GM11168 (cell line): ENCODE results near the gene DNAJC5G.
"Not testable (repeated sequence)": the region's sequence is repeated elsewhere in the genome, so short reads cannot be mapped to it uniquely, and the experiment has no call there.

Experiments used
- in situ Hi-C: fragments of 300-500 bp; cut with MboI; formaldehyde crosslinking; loops from one replicate; pipeline ENCODE4 v1.12.0; 2022; ENCODE audit warnings: low sequenced_read_pairs; ENCODE audit not compliant: unreplicated experiment

DNAJC5G gene

GRCh38 chr2:27272537-27273522 is 2.4 kb upstream of the DNAJC5G start:
- in situ Hi-C loops = not testable (repeated sequence)

- in situ Hi-C loops = no loop called here
These were observed 2.8 kb downstream of the DNAJC5G start for GRCh38 chr2:27278010-27278409.

DNA sequence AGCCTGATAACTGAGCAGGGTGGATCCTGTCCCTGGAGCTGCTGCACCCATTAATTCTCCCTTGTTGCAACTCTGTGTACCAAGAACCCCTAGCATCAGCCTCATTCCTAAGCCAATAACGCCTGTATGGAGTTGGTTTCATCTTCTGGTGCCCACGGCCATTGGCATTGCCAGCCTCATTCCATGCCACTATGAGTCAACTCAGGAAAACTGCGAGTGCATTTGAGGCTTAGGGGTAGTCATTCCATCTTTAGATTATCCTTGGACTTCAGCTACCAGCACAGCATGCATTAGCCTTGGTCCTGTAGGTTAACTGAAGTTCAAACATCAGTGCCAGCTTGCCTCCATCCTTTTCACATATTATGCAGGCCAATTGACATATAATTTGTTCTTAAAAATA is 5.6 kb downstream of the DNAJC5G start:
- in situ Hi-C loops = no loop called here

DNA sequence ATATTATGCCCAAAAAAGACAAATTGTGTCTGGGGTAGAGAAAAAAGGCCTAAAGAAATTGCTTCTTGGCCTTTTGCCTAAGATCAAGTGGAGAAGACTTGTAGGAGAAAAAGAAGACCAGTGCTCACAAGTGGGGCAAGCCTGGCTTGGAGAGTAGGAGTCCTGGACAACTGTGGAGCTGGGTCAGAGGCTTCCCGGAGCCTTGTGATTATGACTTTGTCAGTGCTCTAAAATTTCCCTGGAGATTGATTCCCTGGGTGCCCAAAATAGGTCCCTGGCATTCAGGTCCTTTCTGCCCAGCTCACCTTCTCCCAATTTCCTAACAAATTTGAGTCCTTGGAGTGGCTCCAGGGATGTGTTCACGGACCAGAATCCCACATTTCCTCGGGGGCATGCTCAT is 6.2 kb downstream of the DNAJC5G start:
- in situ Hi-C loops = no loop called here

GRCh38 chr2:27281855-27282559 is 6.8 kb downstream of the DNAJC5G start, which contains the start of gene TRIM54:
Gene TRIM54 (plus strand): TSS chr2:27282429. CDS start chr2:27282732, 303 bp downstream.
- in situ Hi-C loops = no loop called here

- in situ Hi-C loops = no loop called here
These were observed 7.7 kb downstream of the DNAJC5G start for GRCh38 chr2:27282892-27283291.

GRCh38 chr2:27284996-27285395 is 9.8 kb downstream of the DNAJC5G start:
- in situ Hi-C loops = no loop called here

GRCh38 chr2:27285481-27285880 is 10.2 kb downstream of the DNAJC5G start:
- in situ Hi-C loops = no loop called here

DNA sequence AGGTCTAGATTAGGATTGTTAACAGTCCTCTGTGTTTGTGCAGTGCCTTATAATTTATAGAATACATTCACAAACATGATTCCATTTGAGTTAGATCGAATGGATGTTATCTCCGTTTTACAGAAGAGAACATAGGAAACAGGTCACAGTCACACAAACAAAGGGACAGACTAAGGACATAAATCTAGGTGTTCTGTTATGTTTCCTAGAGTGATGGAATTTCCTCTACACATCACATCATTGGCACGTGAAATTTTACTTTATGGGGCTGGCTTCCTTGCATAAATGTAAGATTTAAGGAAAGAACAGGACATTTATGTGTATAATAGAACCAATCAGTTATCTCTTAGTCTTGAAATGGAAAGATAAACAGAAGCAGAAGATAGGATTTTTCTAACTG is 13.4 kb downstream of the DNAJC5G start:
- in situ Hi-C loops = no loop called here

DNA sequence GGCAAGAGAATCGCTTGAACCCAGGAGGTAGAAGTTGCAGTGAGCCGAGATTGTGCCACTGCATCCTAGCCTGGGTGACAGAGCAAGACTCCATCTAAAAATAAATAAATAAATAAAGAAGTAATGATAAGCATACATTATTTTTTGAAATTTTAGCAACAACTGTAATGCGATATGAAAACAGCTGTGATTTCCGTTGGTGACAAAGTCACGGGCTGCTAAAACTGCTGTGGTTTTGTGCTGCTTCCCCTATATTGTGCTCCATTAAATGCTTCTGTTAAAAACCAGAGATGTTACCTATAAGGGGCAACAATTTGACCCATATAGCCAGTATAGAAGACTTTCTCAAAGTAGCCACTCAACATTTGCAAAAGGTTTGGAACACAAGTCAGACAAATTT is 15.3 kb downstream of the DNAJC5G start:
- in situ Hi-C loops = no loop called here

DNA sequence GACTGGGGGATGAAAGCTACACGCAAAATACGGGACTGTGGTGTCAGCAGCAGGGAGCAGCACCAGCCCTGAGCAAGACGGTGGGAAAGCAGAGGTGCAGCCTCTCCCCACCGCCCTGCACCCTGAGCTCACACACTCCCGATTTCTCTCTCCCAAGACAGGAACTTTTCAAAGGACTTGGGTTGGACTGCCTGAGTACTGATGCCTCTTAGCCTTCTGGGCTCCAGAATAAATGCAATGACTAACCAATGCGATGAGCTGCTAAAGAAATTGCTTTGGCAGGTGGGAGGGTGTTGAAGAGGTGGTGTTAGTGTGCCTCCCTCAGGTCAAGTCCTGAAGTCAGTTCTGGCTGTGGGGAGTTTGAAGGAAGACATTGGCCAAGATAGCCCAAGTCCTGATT is 16.6 kb downstream of the DNAJC5G start:
- in situ Hi-C loops = no loop called here

DNA sequence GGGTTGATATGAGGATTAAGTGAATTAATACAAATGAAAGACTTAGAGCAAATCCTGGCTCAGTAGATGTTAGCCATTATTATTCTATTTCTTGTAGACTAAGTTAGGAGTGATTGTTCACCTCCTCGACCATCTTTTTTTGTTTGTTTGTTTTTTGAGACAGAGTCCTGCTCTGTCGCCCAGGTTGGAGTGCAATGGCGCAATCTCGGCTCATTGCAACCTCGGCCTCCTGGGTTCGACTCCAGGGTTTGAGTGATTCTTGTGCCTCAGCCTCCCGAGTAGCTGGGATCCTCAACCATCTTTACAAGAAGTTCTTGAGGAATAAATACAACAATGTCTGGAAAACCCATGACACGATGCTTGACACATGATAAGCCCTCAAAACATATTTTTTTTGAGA is 19.7 kb downstream of the DNAJC5G start:
- in situ Hi-C loops = no loop called here

- in situ Hi-C loops = no loop called here
These were observed 21.2 kb downstream of the DNAJC5G start for GRCh38 chr2:27296481-27296880.

DNA sequence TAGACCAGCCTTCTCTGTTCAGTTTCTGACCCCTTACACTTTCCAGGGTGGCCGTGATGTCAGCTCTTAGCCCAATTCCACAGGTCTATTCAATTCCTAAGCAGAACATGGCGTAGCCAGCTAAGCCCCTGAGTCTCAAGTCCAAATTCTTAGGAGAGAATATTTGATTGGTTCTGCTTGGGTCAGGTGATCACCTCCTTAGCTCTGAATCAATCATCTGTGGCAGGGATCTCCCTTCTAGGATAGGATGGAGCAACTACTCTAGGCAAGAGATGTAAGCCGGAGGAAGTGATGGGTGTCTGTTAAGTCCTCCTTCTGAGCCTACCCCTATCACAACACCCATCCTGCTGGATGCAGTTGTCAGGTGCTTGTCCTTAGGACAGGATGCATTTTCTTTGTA is 22.0 kb downstream of the DNAJC5G start:
- in situ Hi-C loops = no loop called here

- in situ Hi-C loops = no loop called here
These were observed 23.3 kb downstream of the DNAJC5G start for GRCh38 chr2:27298391-27299080.

- in situ Hi-C loops = not testable (repeated sequence)
These were observed 25.4 kb downstream of the DNAJC5G start for GRCh38 chr2:27300606-27301005.

DNA sequence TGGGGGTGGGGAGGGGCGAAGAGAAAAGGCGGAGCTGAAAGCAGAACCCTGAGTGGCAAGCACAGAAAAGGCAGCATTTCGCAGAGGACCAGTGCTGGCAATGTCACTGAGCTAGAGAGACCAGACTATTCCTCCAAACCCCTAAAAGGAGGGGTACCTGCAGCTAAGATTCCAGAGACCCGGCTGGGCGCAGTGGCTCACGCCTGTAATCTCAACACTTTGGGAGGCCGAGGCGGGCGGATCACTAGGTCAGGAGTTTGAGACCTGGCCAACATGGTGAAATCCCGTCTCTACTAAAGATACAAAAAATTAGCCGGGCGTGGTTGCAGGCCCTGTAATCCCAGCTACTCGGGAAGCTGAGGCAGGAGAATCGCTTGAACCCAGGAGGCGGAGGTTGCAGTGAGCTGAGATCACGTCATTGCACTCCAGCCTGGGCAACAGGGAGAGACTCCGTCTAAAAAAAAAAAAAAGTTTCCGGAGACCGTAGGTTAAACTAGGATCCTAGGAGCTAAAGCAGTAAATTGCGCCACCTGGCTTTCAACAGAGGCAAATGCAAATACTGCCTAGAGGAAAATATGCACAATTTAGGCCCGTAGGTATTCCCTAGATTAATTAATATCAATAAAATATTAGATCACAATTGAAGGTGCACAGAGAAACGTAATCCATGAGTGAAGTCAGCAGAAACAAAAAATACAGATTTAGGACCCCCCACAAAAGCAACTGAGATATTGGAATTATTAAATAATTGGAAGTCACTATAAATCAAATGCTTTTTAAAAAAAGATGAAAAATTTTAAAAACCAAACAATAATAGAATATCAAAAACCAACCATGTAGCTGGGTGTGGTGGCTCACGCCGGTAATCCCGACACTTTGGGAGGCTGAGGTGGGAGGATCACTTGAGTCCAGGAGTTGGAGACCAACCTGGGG is 28.1 kb downstream of the DNAJC5G start:
- in situ Hi-C loops = no loop called here

GRCh38 chr2:27304488-27305240 is 29.4 kb downstream of the DNAJC5G start:
- in situ Hi-C loops = no loop called here

- in situ Hi-C loops = no loop called here
These were observed 30.3 kb downstream of the DNAJC5G start for GRCh38 chr2:27305516-27305915.
